ENCODE results near the gene RBP4. TPM values are rescaled to one million over a fixed set of nuclear protein-coding genes. Genes with fewer than 3 reads are reported as not detected.
A peak's percentile ranks its signal among the peaks of the same experiment; 100 is the strongest.

RBP4 gene
- total and polyA plus RNA-seq, 10 of the 15 experiments (the other 5 are each of a cell fraction or from before 2014, with no cell fraction given): 1.2 TPM; not detected in 9

DNA sequence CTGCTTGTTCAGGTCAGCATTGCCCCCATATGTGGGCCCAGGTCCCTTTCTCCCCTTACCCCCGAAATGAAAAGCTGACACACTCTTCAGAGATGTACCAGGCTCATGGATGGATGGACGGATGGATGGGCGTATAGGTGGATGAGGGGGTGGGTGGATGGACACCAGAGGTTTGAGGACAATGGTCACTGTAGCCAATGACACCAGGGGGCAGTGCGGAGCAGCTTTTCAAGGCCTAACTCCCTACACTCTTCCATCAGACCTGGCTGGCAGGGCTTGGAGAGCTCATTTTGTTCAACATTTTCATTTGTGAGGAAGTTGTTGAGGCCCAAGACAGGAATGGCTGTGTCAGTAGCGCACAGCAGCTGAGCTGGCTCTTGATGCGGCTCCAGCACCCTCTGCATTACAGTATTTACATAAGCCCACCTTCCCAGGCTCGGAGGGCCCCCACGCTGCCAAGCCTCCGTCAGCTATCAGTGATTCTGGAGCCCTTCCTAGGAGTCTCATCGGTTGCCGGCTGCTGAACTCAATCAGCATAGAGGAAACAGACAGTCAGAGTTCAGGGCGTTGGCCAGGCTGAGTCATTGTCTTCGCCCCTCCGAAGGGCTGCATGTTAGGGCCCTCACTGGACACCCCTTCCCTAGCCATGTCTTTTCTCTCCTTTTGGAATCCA lies 46.1 kb downstream of the RBP4 start:
- ChIA-PET SMC1A (ENCODE audit: uncharacterized antibody, unreplicated experiment) (interaction anchor here (0.6 to 3.1 kb wide), 12 partner anchors 9 to 304 kb away, joined by 3 to 16 read pairs (median 3); partner anchors contain the start of gene MYOF), RAD21 (ENCODE audit: unreplicated experiment) (interaction anchor here (0.7 to 2.1 kb wide), 11 partner anchors 8 to 366 kb away, joined by 3 to 13 read pairs (median 4); partner anchors contain the start of gene MYOF), CTCF (interaction anchor here (0.6 to 4.9 kb wide), 24 partner anchors 9 to 362 kb away, joined by 3 to 60 read pairs (median 4); no protein-coding TSS in a partner anchor), POLR2A (no interaction called here)
- WGBS (ENCODE audit: insufficient coverage, insufficient replicate concordance, low lambda C conversion rate, missing lambda C conversion rate): 17% methylated on average over 14 of the region's 14 CpGs
- Histone ChIP-seq H3K27ac (ENCODE audit: control insufficient read depth, insufficient read depth) (no peak overlapping the region), H3K4me2 (ENCODE audit: control insufficient read depth, insufficient read depth) (no peak overlapping the region), H4K20me1 (ENCODE audit: control insufficient read depth, insufficient read depth) (no peaks in the 10 kb centered on the region), H3K4me3 (no peak overlapping the region), H2AFZ (ENCODE audit: control insufficient read depth, low read depth, low read length) (no peak overlapping the region), H3K9me3 (replicated peaks; ENCODE audit: control insufficient read depth, insufficient read depth, low read length) (no peaks in the 10 kb centered on the region), H3K4me1 (ENCODE audit: control insufficient read depth, insufficient read depth, low read length) (no peaks in the 10 kb centered on the region), H3K36me3 (ENCODE audit: control insufficient read depth in 2 of 2, insufficient read depth in 2 of 2, low read length in 1 of 2) (no peaks in the 10 kb centered on the region), H3K27me3 (replicated peaks in 1 of 2; ENCODE audit: control insufficient read depth in 2 of 2, insufficient read depth in 2 of 2, low read length in 1 of 2) (no peaks in the 10 kb centered on the region), H3K9ac (ENCODE audit: control insufficient read depth, insufficient read depth, low read length) (no peak overlapping the region), H3K79me2 (ENCODE audit: control insufficient read depth, insufficient read depth, low read length) (no peaks in the 10 kb centered on the region)
- no TSS peak for BruUV-seq (replicated peaks)
- in situ Hi-C loops (cut with MboI): loop anchor here (10.0 kb wide), 1 partner anchor 260 kb away; no protein-coding TSS in a partner anchor
- peak; percentile 65; the same call in 1 of the 2 replicates for TF ChIP-seq YY1 (IDR thresholded peaks at IDR 0.05; ENCODE audit: low read depth, low read length)
- no peak for TF ChIP-seq IKZF1 (conservative IDR thresholded peaks at IDR 0.05)
- peak; percentile 57 for TF ChIP-seq RAD21 (IDR thresholded peaks at IDR 0.05; ENCODE audit: insufficient read depth, low read depth, low read length)
- TF ChIP-seq NFYB (IDR thresholded peaks at IDR 0.05; ENCODE audit: insufficient read depth, low read depth, low read length): no peak
- TF ChIP-seq RELA (IDR thresholded peaks at IDR 0.05; ENCODE audit: borderline replicate concordance, partially characterized antibody): no peak
- TF ChIP-seq NR2C2 (IDR thresholded peaks at IDR 0.05; ENCODE audit: borderline replicate concordance, control insufficient read depth, insufficient read length, low read depth): no peak
- no peak for TF ChIP-seq TBL1XR1 (IDR thresholded peaks at IDR 0.05; ENCODE audit: low read depth, low read length)
- TF ChIP-seq SMC3 (IDR thresholded peaks at IDR 0.05; ENCODE audit: borderline replicate concordance, low read length): peak; percentile 84
- TF ChIP-seq MXI1 (IDR thresholded peaks at IDR 0.05; ENCODE audit: low read depth, low read length): no peak
- peak; percentile 77 to 83 (median 82) for TF ChIP-seq CTCF (IDR thresholded peaks at IDR 0.05 in 2 of 3, conservative IDR thresholded peaks at IDR 0.05 in 1 of 3; ENCODE audit: control insufficient read depth in 2 of 3, extremely low read depth in 1 of 3, insufficient read depth in 1 of 3, low read depth in 3 of 3, low read length in 3 of 3)
- FAIRE-seq (peak; percentile 47), DNase-seq (ENCODE audit: low read depth, low spot score) (no peak), ATAC-seq (peak; percentile 99)
- intact Hi-C loops (cut with micrococcal nuclease; ENCODE audit: unreplicated experiment): loop anchor here (1.0 to 2.0 kb wide), 3 partner anchors 125 to 304 kb away; no protein-coding TSS in a partner anchor
